ENCODE results near the gene KDM2A.
"Not testable (repeated sequence)": the region's sequence is repeated elsewhere in the genome, so short reads cannot be mapped to it uniquely, and the experiment has no call there.

KDM2A gene

GRCh38 chr11:67118181-67118766, 789 bp upstream of the KDM2A start:
- DNase-seq, result no peak

- no peak for DNase-seq
These were observed 725 bp downstream of the KDM2A start for GRCh38 chr11:67119585-67120391.

GRCh38 chr11:67120456-67120855, 1.4 kb downstream of the KDM2A start:
- no peak for DNase-seq

DNA sequence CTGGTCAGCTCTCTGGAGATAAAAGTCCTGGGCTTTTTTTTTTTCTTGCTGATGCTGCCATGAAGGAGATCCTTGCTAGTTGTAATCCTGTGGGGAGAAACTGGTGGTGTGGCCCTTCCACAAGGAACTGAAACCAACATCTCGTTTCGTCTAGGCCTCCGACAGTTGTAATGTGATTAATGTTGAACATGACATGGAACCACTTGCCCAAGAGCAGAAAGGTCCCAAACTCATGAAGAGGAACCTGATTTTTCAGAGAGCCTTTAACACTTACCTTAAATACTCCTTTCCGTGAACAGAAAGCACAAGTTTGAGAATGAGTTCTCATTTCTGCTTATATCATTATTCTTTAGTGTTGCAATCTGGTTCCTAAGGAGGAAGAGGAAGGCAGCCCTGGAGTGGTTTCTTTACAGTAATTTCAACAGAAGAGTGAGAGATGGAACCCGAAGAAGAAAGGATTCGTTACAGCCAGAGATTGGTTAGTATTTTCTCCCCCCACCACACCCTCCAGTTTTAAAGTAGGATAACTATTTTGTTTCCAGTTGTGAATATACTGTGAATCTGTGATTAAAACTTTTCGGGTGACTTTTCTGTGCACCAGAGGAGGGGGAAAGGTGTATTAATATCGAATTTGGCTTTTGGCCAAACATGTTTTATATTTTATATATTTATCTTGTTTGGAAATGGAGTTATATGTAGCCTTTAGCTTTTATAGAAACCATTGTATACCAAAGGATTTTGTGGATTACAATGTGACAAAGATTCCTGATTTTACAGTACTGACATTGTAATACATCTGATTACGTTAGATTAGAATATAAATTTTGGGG, 2.0 kb downstream of the KDM2A start:
- no peak for DNase-seq

DNA sequence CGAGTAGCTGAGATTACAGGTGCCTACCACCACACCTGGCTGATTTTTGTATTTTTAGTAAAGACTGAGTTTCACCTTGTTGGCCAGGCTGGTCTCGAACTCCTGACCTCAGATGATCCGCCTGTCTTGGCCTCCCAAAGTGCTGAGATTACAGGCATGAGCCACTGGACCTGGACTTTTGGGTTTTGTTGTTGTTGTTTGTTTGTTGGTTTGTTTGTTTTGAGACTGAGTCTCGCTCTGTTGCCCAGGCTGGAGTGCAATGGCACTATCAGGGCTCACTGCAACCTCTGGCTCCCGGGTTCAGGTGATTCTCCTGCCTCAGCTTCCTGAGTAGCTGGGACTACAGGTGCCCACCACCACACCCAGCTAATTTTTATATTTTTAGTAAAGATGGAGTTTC, 4.7 kb downstream of the KDM2A start:
- not testable (repeated sequence) for DNase-seq

- not testable (repeated sequence) for DNase-seq
These were observed 7.2 kb downstream of the KDM2A start for GRCh38 chr11:67126243-67126642.

DNA sequence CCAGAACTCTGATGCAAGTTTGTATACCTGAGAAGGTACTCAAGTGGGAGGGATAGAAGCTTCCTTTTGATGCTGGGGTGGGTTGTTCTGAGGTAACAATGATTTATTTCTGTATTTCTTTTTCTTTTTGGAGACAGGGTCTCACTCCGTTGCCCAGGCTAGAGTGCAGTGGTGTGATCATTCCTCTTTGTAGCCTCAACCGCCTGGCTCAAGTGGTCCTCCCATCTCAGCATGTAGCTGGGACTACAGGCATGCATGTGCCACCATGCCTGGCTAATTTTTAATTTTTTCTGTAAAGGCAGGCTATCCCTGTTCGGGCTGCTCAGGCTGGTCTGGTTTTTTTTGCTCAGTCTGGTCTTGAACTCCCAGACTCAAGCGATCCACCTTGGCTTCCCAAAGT, 7.9 kb downstream of the KDM2A start:
- DNase-seq, result no peak

GRCh38 chr11:67130861-67131260, 11.8 kb downstream of the KDM2A start:
- not testable (repeated sequence) for DNase-seq

DNA sequence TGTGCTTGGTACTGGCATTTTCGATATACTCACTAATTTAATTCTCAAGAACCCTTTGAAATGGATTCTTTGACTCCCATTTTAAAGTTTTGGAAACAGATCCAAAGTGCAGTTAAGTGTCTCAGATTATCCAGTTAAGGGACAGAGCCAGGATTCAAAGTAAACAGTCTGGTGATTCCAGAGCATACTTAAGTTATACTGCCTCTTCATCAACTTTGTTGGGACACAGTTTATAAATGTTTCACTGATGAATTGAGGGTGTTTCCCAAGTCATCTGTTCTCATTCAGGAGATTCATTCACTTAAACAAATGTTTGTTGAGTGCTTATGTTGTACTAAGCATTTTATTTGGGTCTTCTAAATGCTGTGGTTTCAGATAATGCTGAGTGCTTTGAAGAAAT, 17.1 kb downstream of the KDM2A start:
- DNase-seq, result no peak

- DNase-seq, result no peak
These were observed 19.9 kb downstream of the KDM2A start for GRCh38 chr11:67138922-67139321.

GRCh38 chr11:67146516-67147226, 27.6 kb downstream of the KDM2A start:
- DNase-seq, result no peak

DNA sequence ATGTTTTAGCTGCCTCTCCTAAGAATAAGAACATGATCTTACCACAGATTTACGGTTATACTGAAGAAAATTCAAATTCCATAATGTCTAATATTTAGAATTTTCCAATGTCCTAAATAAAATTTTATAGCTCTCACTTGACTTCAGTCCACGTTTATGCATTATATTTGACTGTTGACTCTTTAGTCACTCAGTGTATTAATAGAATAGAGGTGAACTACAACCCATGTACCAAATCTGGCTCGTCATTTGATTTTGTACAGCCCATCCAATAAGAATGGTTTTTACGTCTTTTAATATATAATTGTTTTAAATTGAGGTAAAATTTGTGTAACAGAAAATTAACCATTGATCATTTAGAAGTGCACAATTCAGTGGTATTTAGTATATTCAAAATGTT, 34.9 kb downstream of the KDM2A start:
- DNase-seq, result no peak

- no peak for DNase-seq
These were observed 35.7 kb downstream of the KDM2A start for GRCh38 chr11:67154726-67155125.

GRCh38 chr11:67157691-67158090, 38.6 kb downstream of the KDM2A start:
- DNase-seq, result no peak

- DNase-seq, result no peak
These were observed 39.2 kb downstream of the KDM2A start for GRCh38 chr11:67158221-67158620.

DNA sequence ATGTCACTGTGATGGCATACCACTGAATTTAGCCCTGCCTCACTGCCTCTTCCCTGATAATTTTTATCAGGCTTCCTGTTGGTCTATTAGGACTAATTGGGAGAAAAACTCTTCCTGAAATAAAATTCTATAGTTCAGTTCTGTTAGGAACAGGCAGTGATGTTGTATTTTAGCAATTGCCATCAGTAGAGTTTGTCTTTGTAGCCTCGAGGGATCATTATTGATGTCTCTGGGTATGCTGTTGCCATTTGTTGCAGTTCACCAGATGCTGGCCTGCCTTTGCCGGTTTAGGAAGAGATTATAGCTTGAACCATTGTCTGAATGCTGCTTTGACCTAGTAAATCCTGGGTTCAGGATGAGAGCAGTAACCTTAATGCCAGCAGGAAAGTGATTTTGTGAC, 41.0 kb downstream of the KDM2A start:
- no peak for DNase-seq

DNA sequence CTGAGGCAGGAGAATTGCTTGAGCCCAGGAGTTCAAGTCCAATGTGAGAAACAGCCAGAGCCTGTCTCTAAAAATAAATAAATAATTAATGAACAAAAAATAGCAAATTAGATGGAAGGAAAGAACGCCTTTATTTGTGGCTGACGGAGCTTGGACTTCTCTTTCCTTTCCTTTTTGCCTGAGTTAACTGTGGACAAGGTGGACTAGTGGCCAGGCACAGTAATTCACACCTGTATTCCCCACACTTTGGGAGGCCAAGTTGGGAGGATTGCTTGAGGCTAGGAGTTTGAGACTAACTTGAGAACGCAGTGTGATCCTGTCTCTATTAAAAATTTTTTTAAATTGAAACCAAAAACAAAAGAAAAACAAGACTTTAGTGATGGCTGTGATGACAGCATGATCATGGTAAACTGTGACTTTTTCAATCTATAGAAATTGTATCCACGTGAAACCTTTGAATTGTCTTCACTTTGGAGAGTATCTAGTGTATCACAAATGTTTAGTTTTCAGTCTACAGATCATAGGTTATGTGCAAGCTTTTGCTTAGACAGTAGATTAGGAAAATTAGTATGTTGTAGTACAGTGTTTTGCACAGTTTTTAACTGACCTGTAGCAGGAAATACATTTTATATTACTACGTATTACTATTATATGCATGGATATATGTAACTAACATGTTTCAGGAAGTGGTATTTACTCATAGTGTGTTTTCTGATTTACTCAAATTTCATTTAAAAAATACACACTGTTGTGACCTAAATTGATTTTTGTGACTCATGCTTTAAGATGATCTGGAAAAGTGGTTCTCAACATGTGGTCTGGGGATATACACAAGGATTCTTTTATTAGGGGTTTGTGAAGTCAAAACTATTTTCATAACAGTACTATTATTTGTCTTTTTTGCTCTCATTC, 42.1 kb downstream of the KDM2A start:
- DNase-seq, result no peak

DNA sequence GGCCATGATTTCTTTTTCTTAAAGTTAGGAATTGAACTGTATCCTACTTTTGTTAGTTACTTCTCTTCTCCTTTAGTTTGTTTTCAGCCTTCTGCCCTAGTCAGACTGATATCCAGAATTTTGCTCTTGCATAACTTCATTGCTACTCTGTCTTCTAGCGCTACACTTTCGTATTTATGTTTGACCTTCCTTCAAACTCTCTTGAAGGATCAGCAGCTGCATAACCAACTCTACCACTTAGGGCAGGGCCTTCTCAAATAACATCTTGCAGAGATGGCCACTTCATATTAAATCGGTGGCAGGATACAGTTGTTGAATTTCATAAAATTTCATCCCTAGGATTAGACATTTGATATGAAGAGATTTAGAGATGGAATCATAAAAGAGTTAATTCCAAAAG, 43.9 kb downstream of the KDM2A start:
- DNase-seq, result no peak

- no peak for DNase-seq
These were observed 46.6 kb downstream of the KDM2A start for GRCh38 chr11:67165623-67166022.

- DNase-seq, result no peak
These were observed 48.0 kb downstream of the KDM2A start for GRCh38 chr11:67167091-67167490.

DNA sequence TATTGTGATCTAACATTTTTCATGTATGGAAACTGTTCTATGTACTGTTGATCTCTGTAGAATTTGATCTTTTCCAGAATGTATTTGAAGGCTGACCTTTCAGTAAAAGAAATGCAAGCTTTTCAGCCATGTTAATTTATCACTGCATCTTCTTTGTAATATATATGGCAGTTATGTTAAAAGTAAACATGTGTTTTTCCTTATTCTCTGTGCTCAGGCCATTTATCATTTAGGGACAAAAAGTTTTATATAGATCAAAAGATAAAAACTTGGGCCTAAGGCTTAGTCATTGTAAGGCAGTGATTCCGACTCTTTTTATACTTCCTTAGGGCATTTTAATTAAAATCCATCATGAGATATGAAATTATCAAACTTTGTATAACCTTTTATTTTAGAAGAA, 48.7 kb downstream of the KDM2A start:
- no peak for DNase-seq

DNA sequence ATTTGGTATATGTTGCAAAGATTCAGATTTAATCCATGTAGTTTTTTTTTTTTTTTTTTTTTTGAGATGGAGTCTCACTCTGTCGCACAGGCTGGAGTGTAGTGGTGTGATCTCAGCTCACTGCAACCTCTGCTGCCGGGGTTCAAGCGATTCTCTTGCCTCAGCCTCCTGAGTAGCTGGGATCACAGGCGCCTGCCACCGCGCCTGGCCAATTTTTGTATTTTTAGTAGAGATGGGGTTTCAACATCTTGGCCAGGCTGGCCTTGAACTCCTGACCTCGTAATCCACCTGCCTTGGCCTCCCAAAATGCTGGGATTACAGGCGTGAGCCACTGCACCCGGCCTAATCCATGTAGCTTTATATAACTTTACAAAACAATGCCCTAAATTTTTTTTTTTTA, 49.8 kb downstream of the KDM2A start:
- DNase-seq, result not testable (repeated sequence)

Measured in NCI-H1930 (cell line).